AG04450 (cell line): ENCODE measurements around the gene GAS7. TPM values are rescaled to one million over a fixed set of nuclear protein-coding genes. Genes with fewer than 3 reads are reported as not detected.

ENCODE experiments used
- CTCF ChIA-PET: fragments of 300-600, 350-600 bp; formaldehyde crosslinking; extraction: SDS; loops from one replicate; lab custom pipeline; 2022; ENCODE audit warnings: antibody characterized with exemption, inconsistent platforms; lab: Charles Lee
- POLR2A ChIA-PET: fragments of 350-600 bp; formaldehyde crosslinking; extraction: SDS; loops from one replicate; lab custom pipeline; 2021; ENCODE audit warnings: antibody characterized with exemption, inconsistent platforms; lab: Yijun Ruan, JAX
- DNase-seq: peaks from one replicate; pipeline ENCODE4 v3.0.0-alpha.2; 2011; ENCODE audit warnings: low read depth, low spot score
- H3K27ac ChIP-seq: one replicate; pipeline ENCODE4 v1.5.1; 2012; ENCODE audit warnings: low read depth, low read length, control low read depth
- H3K27me3 ChIP-seq: one replicate; pipeline ENCODE4 v1.6.0; 2012; ENCODE audit warnings: low read length; ENCODE audit not compliant: control insufficient read depth, insufficient read depth
- H3K4me3 ChIP-seq: 2 replicates; pipeline ENCODE4 v1.5.1; 2011; ENCODE audit warnings: mild to moderate bottlenecking, low read depth, low read length, control low read depth
- H3K9me3 ChIP-seq: 2 replicates; pipeline ENCODE4 v1.5.1; 2012; ENCODE audit warnings: low read length; ENCODE audit not compliant: control insufficient read depth, insufficient read depth
- polyA plus RNA-seq: library from polyadenylated mRNA; depleted of rRNA; stranded (reverse); fragments of >200 nt; gene quantifications from 2 replicates; pipeline ENCODE4 v1.2.3, GENCODE V29; 2011
- TF ChIP-seq, protein P1 (sequence below): IDR thresholded peaks from 2 replicates; pipeline ENCODE4 v1.5.1; 2011; ENCODE audit warnings: low read depth, low read length, control low read depth, inconsistent platforms

The GAS7 gene
- polyA plus RNA-seq, 1 experiment = 5.6 TPM

DNA sequence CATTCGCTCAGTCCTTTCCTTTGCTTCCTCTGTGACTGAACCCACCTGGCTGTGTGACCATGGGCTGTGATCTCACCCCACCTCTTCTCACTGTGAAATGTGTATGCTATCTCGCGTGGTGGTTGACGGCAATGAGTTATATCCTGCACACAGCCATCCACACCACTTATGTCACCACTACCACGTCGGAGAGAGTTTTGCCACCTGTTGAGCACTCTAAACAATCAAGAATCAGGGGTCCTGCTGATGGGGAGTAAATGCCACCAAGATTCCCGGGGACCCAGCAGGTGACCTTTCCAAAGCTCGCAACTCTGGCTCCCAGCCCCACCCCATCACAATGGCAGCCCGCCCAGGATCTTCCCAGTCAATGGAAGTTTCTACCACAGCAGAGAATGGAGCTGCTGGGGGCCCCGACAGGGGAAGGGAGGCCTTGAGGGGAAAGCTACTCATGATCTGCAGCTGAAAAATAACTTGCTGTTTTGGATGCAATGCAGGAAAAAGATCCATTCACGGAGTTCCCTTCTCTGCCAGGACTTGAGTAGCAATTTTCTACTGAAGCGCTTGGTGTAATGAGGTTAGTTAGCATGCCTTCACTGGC, 267.2 kb downstream of the GAS7 start:
- DNase-seq = no peak
- Histone ChIP-seq H3K27me3 (no peaks in the 10 kb centered on the region), H3K27ac (no peak overlapping the region), H3K9me3 (peaks cover 9% of the 10 kb centered on the region), H3K4me3 (no peak overlapping the region)
- TF ChIP-seq, protein P1, sequence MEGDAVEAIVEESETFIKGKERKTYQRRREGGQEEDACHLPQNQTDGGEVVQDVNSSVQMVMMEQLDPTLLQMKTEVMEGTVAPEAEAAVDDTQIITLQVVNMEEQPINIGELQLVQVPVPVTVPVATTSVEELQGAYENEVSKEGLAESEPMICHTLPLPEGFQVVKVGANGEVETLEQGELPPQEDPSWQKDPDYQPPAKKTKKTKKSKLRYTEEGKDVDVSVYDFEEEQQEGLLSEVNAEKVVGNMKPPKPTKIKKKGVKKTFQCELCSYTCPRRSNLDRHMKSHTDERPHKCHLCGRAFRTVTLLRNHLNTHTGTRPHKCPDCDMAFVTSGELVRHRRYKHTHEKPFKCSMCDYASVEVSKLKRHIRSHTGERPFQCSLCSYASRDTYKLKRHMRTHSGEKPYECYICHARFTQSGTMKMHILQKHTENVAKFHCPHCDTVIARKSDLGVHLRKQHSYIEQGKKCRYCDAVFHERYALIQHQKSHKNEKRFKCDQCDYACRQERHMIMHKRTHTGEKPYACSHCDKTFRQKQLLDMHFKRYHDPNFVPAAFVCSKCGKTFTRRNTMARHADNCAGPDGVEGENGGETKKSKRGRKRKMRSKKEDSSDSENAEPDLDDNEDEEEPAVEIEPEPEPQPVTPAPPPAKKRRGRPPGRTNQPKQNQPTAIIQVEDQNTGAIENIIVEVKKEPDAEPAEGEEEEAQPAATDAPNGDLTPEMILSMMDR = no peak
- ChIA-PET POLR2A (no interaction called here), CTCF (interaction anchor here (1.1 to 9.4 kb wide), 2 partner anchors 686 to 700 kb away, joined by 3 to 205 read pairs; no protein-coding TSS in a partner anchor)

DNA sequence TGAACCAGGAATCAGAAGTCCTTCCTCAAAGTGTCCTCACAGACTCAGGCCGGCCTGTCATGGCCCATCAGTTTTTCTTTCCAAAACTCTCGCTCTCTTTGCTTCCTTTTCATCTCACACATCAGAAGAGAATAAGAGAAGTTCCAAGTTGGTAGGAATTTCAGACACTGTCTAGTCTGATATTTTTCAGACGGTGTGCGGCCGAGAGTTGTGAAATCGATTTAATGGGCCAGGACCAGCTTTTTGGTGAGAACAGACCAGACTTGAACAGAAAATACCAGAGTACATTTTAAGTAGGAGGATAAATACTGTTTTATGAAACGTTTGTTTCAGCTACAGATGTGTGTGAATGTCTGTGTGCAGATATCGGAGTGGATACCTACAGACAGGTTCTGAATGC, 268.5 kb downstream of the GAS7 start:
- Histone ChIP-seq H3K27me3 (no peaks in the 10 kb centered on the region), H3K27ac (no peak overlapping the region), H3K4me3 (no peak overlapping the region), H3K9me3 (peaks cover 6% of the 10 kb centered on the region)
- ChIA-PET CTCF (interaction anchor here (1.2 to 9.4 kb wide), 4 partner anchors 28 to 687 kb away, joined by 3 to 205 read pairs (median 9); no protein-coding TSS in a partner anchor), POLR2A (no interaction called here)
- no peak for DNase-seq
- TF ChIP-seq, protein P1 = no peak

DNA sequence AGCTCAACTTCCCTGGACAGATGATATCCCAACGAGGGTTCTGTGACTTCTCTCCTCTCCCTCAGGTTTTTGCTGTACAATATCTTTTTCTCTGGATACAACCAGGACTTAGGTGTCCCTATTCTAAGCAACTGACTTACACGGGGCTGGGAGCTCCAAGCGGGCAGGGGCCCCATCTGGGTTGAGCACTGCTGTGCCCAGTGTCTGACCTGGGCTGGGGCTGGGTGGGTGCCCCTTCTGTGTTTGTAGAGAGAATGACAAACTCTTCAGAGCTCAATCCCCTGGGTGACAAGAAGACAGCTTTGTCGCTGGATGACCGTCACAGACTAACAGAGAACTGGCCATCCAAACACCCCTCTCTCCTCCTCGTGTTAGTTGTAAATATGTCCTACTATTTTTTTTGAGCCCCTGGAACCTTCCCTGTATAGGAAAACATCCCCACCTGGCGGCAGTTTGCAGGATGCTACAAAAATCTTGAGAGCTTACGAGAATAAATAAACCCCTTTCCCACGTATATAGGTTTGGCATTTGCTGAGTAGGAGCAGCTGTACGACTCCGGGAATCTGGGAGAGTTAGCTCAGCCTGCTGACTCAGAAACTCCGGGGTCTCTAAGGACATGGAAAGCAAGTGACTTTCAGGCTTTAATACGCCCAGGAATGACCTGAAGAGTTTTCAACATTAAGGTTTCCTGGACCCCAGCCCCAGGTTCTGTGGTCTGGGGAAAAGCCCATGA, 269.6 kb downstream of the GAS7 start:
- POLR2A ChIA-PET = no interaction called here
- Histone ChIP-seq H3K4me3 (no peak overlapping the region), H3K27me3 (no peaks in the 10 kb centered on the region), H3K27ac (peak overlapping the region; percentile 2), H3K9me3 (no peaks in the 10 kb centered on the region; the same call in 1 of the 2 replicates)
- peak; percentile 63 for DNase-seq
- TF ChIP-seq, protein P1 = peak; percentile 66
- CTCF ChIA-PET = interaction anchor here (0.5 to 9.4 kb wide), 12 partner anchors 17 to 1644 kb away, joined by 3 to 205 read pairs (median 3); partner anchors contain the start of gene CFAP52

DNA sequence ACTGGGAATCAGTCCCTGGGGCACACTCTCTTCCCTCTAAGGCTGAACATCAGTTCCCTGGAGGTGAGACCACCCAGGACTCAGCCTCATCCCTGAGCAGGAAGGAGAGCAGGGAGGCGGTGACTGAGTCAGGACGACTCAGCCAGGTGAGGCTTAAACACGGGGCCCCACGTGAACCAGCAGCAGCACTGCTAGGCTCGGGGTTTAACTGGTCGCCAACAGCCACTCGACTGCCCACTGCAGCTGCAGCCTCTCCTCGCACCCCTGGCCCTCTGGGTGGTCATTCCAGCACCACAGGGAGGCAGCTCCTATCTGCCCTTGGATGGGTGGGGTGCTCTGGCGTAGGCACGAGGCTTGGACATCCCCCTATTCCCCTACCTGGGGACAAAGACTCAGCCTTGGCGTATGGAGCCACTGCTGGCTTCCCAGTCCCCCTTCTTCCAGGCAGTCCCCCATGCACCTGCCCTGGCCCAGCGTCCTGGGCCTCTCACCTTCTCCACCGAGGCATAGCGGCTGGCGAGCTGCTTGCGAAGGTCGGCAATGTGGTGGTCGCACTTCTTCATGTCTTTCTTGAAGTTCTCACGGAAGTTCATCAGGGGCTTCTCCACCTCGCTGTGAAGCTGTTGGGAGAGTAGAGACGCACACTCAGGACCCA, 272.1 kb downstream of the GAS7 start:
- DNase-seq = no peak
- Histone ChIP-seq H3K9me3 (no peaks in the 10 kb centered on the region; the same call in 1 of the 2 replicates), H3K27me3 (no peaks in the 10 kb centered on the region), H3K4me3 (no peak overlapping the region), H3K27ac (no peak overlapping the region)
- ChIA-PET POLR2A (no interaction called here), CTCF (interaction anchor here (0.8 to 9.4 kb wide), 2 partner anchors 691 to 1324 kb away, joined by 6 to 205 read pairs; no protein-coding TSS in a partner anchor)
- TF ChIP-seq, protein P1 = no peak
